Measurements from ENCODE around the gene CCDC61. TPM values are rescaled to one million over a fixed set of nuclear protein-coding genes. Genes with fewer than 3 reads are reported as not detected.

The CCDC61 gene
- total RNA-seq, 2 experiments from 2014 or later: 4.9 to 6.6 TPM

- Mint-ChIP-seq H3K9me3 (no peaks in the 10 kb centered on the region), H3K4me1 (ENCODE audit: low read depth) (peaks cover 12% of the 10 kb centered on the region), H3K27me3 (peaks cover 89% of the 10 kb centered on the region), H3K4me3 (no peak overlapping the region), H3K27ac (no peak overlapping the region), H3K36me3 (ENCODE audit: low read depth) (no peaks in the 10 kb centered on the region)
- intact Hi-C loops (cut with DNase I, micrococcal nuclease): no loop called here
- H3K27ac ChIP-seq (ENCODE audit: low read depth in 1 of 2, low read length in 2 of 2): no peak overlapping the region
- no peak for TF ChIP-seq CTCF (IDR thresholded peaks at IDR 0.05)
- peaks cover 12% of the 10 kb centered on the region for H3K4me1 ChIP-seq (ENCODE audit: insufficient read depth, low read length)
- H3K4me3 ChIP-seq (ENCODE audit: low read length): no peak overlapping the region
- peaks cover 36 to 37% of the 10 kb centered on the region in 2 experiments for H3K27me3 ChIP-seq (ENCODE audit: control insufficient read depth in 1 of 2, insufficient read depth in 2 of 2, low read length in 2 of 2)
- CTCF ChIA-PET: no interaction called here
- H3K36me3 ChIP-seq (ENCODE audit: insufficient read depth, low read length): no peaks in the 10 kb centered on the region
- POLR2A ChIA-PET: no interaction called here
- ATAC-seq (ENCODE audit: poor library complexity) (no peak), DNase-seq (no peak)
- no peaks in the 10 kb centered on the region for H3K9me3 ChIP-seq (ENCODE audit: control insufficient read depth in 1 of 2, insufficient read depth in 1 of 2, low read length in 2 of 2)
These were observed 28.0 kb upstream of the CCDC61 start for GRCh38 chr19:45967246-45967645.

- TF ChIP-seq CTCF (IDR thresholded peaks at IDR 0.05): no peak
- no peak overlapping the region for H3K27ac Mint-ChIP-seq
- H3K27me3 Mint-ChIP-seq: peaks cover 82% of the 10 kb centered on the region
- H3K4me1 Mint-ChIP-seq (ENCODE audit: low read depth): peaks cover 18% of the 10 kb centered on the region
- ChIA-PET POLR2A (no interaction called here), CTCF (no interaction called here)
- Histone ChIP-seq H3K4me1 (ENCODE audit: insufficient read depth, low read length) (peaks cover 23% of the 10 kb centered on the region), H3K9me3 (ENCODE audit: control insufficient read depth in 1 of 2, insufficient read depth in 1 of 2, low read length in 2 of 2) (no peaks in the 10 kb centered on the region), H3K4me3 (ENCODE audit: low read length) (no peak overlapping the region), H3K27me3 (ENCODE audit: control insufficient read depth in 1 of 2, insufficient read depth in 2 of 2, low read length in 2 of 2) (peaks cover 43 to 44% of the 10 kb centered on the region in 2 experiments), H3K27ac (ENCODE audit: low read depth in 1 of 2, low read length in 2 of 2) (no peak overlapping the region), H3K36me3 (ENCODE audit: insufficient read depth, low read length) (no peaks in the 10 kb centered on the region)
- no peaks in the 10 kb centered on the region for H3K9me3 Mint-ChIP-seq
- intact Hi-C loops (cut with DNase I, micrococcal nuclease): no loop called here
- DNase-seq (no peak), ATAC-seq (ENCODE audit: poor library complexity) (no peak)
- no peak overlapping the region for H3K4me3 Mint-ChIP-seq
- H3K36me3 Mint-ChIP-seq (ENCODE audit: low read depth): no peaks in the 10 kb centered on the region
These were observed 26.6 kb upstream of the CCDC61 start for GRCh38 chr19:45968626-45969025.

GRCh38 chr19:45969676-45970075 is 25.6 kb upstream of the CCDC61 start:
- H3K4me3 ChIP-seq (ENCODE audit: low read length): no peak overlapping the region
- Mint-ChIP-seq H3K9me3 (no peaks in the 10 kb centered on the region), H3K4me3 (no peak overlapping the region), H3K27ac (no peak overlapping the region), H3K27me3 (peaks cover 84% of the 10 kb centered on the region), H3K36me3 (ENCODE audit: low read depth) (no peaks in the 10 kb centered on the region), H3K4me1 (ENCODE audit: low read depth) (peaks cover 18% of the 10 kb centered on the region)
- ChIA-PET POLR2A (no interaction called here), CTCF (no interaction called here)
- no peak overlapping the region for H3K27ac ChIP-seq (ENCODE audit: low read depth in 1 of 2, low read length in 2 of 2)
- peaks cover 27% of the 10 kb centered on the region for H3K4me1 ChIP-seq (ENCODE audit: insufficient read depth, low read length)
- peaks cover 0 to 6% of the 10 kb centered on the region in 2 experiments for H3K9me3 ChIP-seq (ENCODE audit: control insufficient read depth in 1 of 2, insufficient read depth in 1 of 2, low read length in 2 of 2)
- no peak for DNase-seq
- TF ChIP-seq CTCF (IDR thresholded peaks at IDR 0.05): no peak
- peaks cover 52% of the 10 kb centered on the region in 2 experiments for H3K27me3 ChIP-seq (ENCODE audit: control insufficient read depth in 1 of 2, insufficient read depth in 2 of 2, low read length in 2 of 2)
- intact Hi-C loops (cut with DNase I, micrococcal nuclease): no loop called here
- no peak for ATAC-seq (ENCODE audit: poor library complexity)
- H3K36me3 ChIP-seq (ENCODE audit: insufficient read depth, low read length): no peaks in the 10 kb centered on the region
